Panc1 (cell line): Measurements from ENCODE around the gene ABHD2. TPM values are rescaled to one million over a fixed set of nuclear protein-coding genes. Genes with fewer than 3 reads are reported as not detected.

Experiments
- ATAC-seq: fragments of 200-7000 bp; cut with Tn5 transposase; 2 replicates; pipeline ENCODE4 v1.9.1; 2020; ENCODE audit warnings: mild to moderate bottlenecking, moderate library complexity
- BruUV-seq: library from RNA; stranded (reverse); fragments of 400-500 nt; replicated peaks from 2 replicates; lab custom pipeline; 2021; lab: Mats Ljungman, UMichigan
- CTCF ChIA-PET: fragments of 300-600 bp; sonication (Branson Sonifier 250); formaldehyde crosslinking; loops from one replicate; lab custom pipeline; 2022; ENCODE audit warnings: antibody characterized with exemption; lab: Charles Lee
- POLR2A ChIA-PET: fragments of 300-600 bp; sonication (Branson Sonifier 250); formaldehyde crosslinking; loops from one replicate; lab custom pipeline; 2022; ENCODE audit warnings: antibody characterized with exemption; lab: Charles Lee
- DNase-seq: peaks from one replicate; pipeline ENCODE4 v3.0.0-alpha.2; 2010; ENCODE audit warnings: low read depth, low spot score
- H3K27ac ChIP-seq: 2 replicates; pipeline ENCODE4 v1.5.1; 2011; ENCODE audit warnings: mild to moderate bottlenecking, low read length, inconsistent platforms
- H3K27me3 ChIP-seq: fragments of 200-500 bp; sonication (Bioruptor generic); 2 replicates; pipeline ENCODE4 v1.6.0; 2014; ENCODE audit warnings: low read length, inconsistent platforms; ENCODE audit not compliant: control insufficient read depth, insufficient read depth
- H3K36me3 ChIP-seq: fragments of 200-500 bp; sonication (Bioruptor generic); 2 replicates; pipeline ENCODE4 v1.5.1; 2014; ENCODE audit warnings: inconsistent platforms, mild to moderate bottlenecking, low read length, moderate library complexity; ENCODE audit not compliant: control insufficient read depth, insufficient read depth
- H3K4me1 ChIP-seq: 2 replicates; pipeline ENCODE4 v1.5.1; 2011; ENCODE audit warnings: inconsistent platforms, mild to moderate bottlenecking, low read length, moderate library complexity; ENCODE audit not compliant: control insufficient read depth, insufficient read depth
- H3K4me3 ChIP-seq, 2 experiments: 2 replicates each; pipeline ENCODE4 v1.5.1; 2011 to 2012; ENCODE audit warnings: low read depth in 2 of 2, low read length in 2 of 2, mild to moderate bottlenecking in 2 of 2, inconsistent platforms in 1 of 2, moderate library complexity in 1 of 2
- H3K9me3 ChIP-seq: fragments of 200-500 bp; sonication (Bioruptor generic); 2 replicates; pipeline ENCODE4 v1.5.1; 2014; ENCODE audit warnings: low read depth, mild to moderate bottlenecking, inconsistent platforms, low read length, moderate library complexity; ENCODE audit not compliant: control insufficient read depth, insufficient read depth
- POLR2AphosphoS5 ChIP-seq: IDR thresholded peaks from 2 replicates; pipeline ENCODE4 v1.6.1; 2012; ENCODE audit warnings: mild to moderate bottlenecking, low read depth, low read length, moderate library complexity
- SIN3A ChIP-seq: IDR thresholded peaks from 2 replicates; pipeline ENCODE4 v1.6.1; 2012; ENCODE audit warnings: low read depth, mild to moderate bottlenecking, low read length, moderate library complexity, borderline replicate concordance; ENCODE audit not compliant: insufficient read depth
- TCF7L2 ChIP-seq: IDR thresholded peaks from 2 replicates; pipeline ENCODE4 v1.6.1; 2011; ENCODE audit warnings: mild to moderate bottlenecking, low read depth, low read length, inconsistent platforms
- in situ Hi-C: cut with HindIII; loops from 2 replicates; pipeline ENCODE4 v1.10.0; 2016; ENCODE audit warnings: low sequenced_read_pairs, low pct_unique_long_range_greater_than_20kb
- intact Hi-C: fragments of 100-400 bp; cut with micrococcal nuclease; formaldehyde crosslinking; loops from one replicate; pipeline ENCODE4 v1.10.0; 2022; ENCODE audit not compliant: unreplicated experiment
- total RNA-seq: library from RNA; stranded (reverse); gene quantifications from one replicate; pipeline ENCODE4 v1.2.1, GENCODE V29; 2021; ENCODE audit not compliant: unreplicated experiment
- TF ChIP-seq, protein P1 (sequence below), 2 experiments: IDR thresholded peaks; 2 replicates each; pipeline ENCODE4 v1.6.1; 2011 to 2012; ENCODE audit warnings: low read depth in 2 of 2, control low read depth in 1 of 2, low read length in 1 of 2, mild to moderate bottlenecking in 1 of 2, moderate library complexity in 1 of 2; ENCODE audit not compliant: insufficient read depth in 1 of 2
- TF ChIP-seq, protein P2 (sequence below): fragments of 450-650 bp; IDR thresholded peaks from 2 replicates; pipeline ENCODE4 v1.5.1; 2017; ENCODE audit warnings: mild to moderate bottlenecking

Gene ABHD2
- total RNA-seq, 1 experiment from 2014 or later = 95.0 TPM

GRCh38 chr15:89178307-89178977 is 90.2 kb downstream of the ABHD2 start:
- Histone ChIP-seq H3K4me1 (no peaks in the 10 kb centered on the region), H3K27me3 (no peaks in the 10 kb centered on the region), H3K4me3 (no peak overlapping the region), H3K9me3 (no peaks in the 10 kb centered on the region), H3K27ac (no peak overlapping the region; the same call in 1 of the 2 replicates), H3K36me3 (peaks cover 6% of the 10 kb centered on the region; the same call in 1 of the 2 replicates)
- in situ Hi-C loops (no loop called here), intact Hi-C loops (loop anchor here (5.0 kb wide), 2 partner anchors 286 to 301 kb away; no protein-coding TSS in a partner anchor)
- no peak for ATAC-seq
- CTCF ChIA-PET = interaction anchor here (0.6 to 2.4 kb wide), 11 partner anchors 10 to 284 kb away, joined by 3 to 16 read pairs (median 4); no protein-coding TSS in a partner anchor
- POLR2A ChIA-PET = interaction anchor here (0.7 to 1.6 kb wide), 2 partner anchors 89 to 284 kb away, joined by 3 read pairs; no protein-coding TSS in a partner anchor
- DNase-seq = no peak
- TF ChIP-seq, protein P1, sequence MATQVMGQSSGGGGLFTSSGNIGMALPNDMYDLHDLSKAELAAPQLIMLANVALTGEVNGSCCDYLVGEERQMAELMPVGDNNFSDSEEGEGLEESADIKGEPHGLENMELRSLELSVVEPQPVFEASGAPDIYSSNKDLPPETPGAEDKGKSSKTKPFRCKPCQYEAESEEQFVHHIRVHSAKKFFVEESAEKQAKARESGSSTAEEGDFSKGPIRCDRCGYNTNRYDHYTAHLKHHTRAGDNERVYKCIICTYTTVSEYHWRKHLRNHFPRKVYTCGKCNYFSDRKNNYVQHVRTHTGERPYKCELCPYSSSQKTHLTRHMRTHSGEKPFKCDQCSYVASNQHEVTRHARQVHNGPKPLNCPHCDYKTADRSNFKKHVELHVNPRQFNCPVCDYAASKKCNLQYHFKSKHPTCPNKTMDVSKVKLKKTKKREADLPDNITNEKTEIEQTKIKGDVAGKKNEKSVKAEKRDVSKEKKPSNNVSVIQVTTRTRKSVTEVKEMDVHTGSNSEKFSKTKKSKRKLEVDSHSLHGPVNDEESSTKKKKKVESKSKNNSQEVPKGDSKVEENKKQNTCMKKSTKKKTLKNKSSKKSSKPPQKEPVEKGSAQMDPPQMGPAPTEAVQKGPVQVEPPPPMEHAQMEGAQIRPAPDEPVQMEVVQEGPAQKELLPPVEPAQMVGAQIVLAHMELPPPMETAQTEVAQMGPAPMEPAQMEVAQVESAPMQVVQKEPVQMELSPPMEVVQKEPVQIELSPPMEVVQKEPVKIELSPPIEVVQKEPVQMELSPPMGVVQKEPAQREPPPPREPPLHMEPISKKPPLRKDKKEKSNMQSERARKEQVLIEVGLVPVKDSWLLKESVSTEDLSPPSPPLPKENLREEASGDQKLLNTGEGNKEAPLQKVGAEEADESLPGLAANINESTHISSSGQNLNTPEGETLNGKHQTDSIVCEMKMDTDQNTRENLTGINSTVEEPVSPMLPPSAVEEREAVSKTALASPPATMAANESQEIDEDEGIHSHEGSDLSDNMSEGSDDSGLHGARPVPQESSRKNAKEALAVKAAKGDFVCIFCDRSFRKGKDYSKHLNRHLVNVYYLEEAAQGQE (IDR thresholded peaks at IDR 0.05; ENCODE audit: insufficient read depth in 1 of 2, low read depth in 2 of 2, low read length in 1 of 2) = no peak
- no peak for TF ChIP-seq SIN3A
- no peak for TF ChIP-seq TCF7L2
- TF ChIP-seq, protein P2, sequence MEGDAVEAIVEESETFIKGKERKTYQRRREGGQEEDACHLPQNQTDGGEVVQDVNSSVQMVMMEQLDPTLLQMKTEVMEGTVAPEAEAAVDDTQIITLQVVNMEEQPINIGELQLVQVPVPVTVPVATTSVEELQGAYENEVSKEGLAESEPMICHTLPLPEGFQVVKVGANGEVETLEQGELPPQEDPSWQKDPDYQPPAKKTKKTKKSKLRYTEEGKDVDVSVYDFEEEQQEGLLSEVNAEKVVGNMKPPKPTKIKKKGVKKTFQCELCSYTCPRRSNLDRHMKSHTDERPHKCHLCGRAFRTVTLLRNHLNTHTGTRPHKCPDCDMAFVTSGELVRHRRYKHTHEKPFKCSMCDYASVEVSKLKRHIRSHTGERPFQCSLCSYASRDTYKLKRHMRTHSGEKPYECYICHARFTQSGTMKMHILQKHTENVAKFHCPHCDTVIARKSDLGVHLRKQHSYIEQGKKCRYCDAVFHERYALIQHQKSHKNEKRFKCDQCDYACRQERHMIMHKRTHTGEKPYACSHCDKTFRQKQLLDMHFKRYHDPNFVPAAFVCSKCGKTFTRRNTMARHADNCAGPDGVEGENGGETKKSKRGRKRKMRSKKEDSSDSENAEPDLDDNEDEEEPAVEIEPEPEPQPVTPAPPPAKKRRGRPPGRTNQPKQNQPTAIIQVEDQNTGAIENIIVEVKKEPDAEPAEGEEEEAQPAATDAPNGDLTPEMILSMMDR = no peak
- no peak for TF ChIP-seq POLR2AphosphoS5
- no TSS peak for BruUV-seq

DNA sequence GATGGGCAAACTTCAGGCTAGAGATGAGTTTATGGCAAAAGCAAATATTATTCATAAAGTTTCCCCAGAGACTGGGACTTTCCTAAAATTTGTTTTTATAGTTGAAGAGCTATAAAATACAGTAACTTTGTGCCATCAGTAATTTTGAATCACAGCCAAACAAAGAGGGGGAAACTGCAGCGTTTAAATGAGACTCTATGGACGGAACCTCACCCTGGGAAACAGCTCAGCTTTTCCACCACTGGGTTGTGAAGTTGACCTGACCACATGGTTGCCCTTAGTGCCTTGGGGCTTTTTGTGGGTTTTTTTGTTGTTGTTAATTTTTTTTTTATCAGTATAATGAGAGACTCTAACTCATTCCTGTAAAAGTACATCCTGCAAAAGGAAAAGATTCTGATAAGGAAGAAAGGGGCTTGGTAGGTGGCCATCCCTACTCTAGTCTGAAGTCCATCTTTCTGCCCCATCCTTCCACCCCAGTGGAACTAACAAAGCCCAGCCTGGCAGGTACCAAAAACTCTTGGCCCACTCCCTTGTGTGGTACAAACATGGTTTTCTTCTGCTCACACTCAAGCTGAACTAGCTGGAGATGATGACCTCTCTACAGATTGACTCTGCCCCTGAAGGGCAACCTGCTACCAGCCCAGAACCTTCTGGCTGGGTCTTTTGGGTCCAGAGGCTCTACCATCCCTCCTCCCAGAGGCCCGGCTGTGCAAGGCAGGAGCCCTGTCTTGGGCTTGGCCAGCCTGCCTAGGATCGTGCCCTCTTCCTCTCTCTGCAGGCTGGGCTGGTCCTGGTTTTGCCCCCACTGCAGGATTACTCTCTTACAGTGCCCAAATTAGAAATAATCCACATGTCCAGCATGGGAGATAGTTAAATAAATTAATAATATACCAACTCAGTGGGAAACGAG is 92.0 kb downstream of the ABHD2 start:
- Histone ChIP-seq H3K4me3 (no peak overlapping the region), H3K9me3 (no peaks in the 10 kb centered on the region), H3K4me1 (no peaks in the 10 kb centered on the region), H3K27me3 (no peaks in the 10 kb centered on the region), H3K27ac (no peak overlapping the region), H3K36me3 (peaks cover 6% of the 10 kb centered on the region; the same call in 1 of the 2 replicates)
- DNase-seq (no peak), ATAC-seq (no peak)
- no TSS peak for BruUV-seq
- ChIA-PET CTCF (interaction anchor here (0.7 kb wide), 1 partner anchor 285 kb away, joined by 6 read pairs; no protein-coding TSS in a partner anchor), POLR2A (interaction anchor here (0.6 to 0.9 kb wide), 2 partner anchors 92 to 249 kb away, joined by 3 read pairs; no protein-coding TSS in a partner anchor)
- in situ Hi-C loops = no loop called here
- TF ChIP-seq, protein P1 (IDR thresholded peaks at IDR 0.05; ENCODE audit: insufficient read depth in 1 of 2, low read depth in 2 of 2, low read length in 1 of 2) = no peak
- TF ChIP-seq, protein P2 = no peak
- TF ChIP-seq POLR2AphosphoS5 = no peak
- no peak for TF ChIP-seq TCF7L2
- TF ChIP-seq SIN3A = no peak
- intact Hi-C loops = loop anchor here (5.0 kb wide), 2 partner anchors 288 to 303 kb away; no protein-coding TSS in a partner anchor
